ENCODE results near the gene LRRC57. TPM values are rescaled to one million over a fixed set of nuclear protein-coding genes. Genes with fewer than 3 reads are reported as not detected.

LRRC57 gene
- total RNA-seq, 1 experiment from 2014 or later = 18.7 TPM

DNA sequence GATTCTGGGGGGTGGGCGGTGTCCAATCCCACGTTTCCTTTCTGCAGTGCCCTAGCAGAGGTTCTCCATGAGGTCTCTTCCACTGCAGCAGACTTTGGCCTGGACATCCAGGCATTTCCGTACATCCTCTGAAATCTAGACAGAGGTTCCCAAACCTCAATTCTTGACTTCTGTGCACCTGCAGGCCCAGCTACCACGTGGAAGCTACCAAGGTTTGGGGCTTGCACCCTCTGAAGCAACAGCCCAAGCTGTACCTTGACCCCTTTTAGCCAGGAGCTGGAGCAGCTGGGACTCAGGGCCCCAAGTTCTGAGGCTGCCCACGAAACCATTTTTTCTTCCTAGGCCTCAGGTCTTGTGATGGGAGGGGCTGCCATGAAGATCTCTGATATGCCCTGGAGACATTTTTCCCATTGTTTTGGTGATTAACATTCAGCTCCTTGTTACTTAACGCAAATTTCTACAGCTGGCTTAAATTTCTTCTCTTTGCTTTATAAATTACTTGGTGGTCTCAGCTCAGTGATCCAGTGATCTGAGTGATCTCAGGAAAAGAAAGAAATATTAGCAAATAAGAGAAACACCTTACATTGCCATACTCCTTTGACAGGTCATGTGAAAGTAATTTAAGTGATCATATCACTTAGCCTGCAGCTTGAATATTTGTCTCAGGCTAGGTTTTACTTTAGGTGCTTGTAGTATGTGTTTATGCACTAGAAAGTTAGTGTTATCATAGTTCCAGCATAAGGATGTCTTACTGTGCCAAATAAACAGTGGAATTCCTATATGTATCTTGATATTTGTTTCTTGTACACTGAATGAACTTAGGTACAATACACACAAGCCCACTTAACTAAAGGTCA, 50.2 kb downstream of the LRRC57 start:
- H3K9me3 ChIP-seq (ENCODE audit: control insufficient read depth, low read depth, low read length) = no peaks in the 10 kb centered on the region
- no peak overlapping the region for H3K14ac ChIP-seq (ENCODE audit: insufficient read depth, low read length)
- H3K79me2 ChIP-seq (ENCODE audit: insufficient read depth, low read length) = peaks cover 8% of the 10 kb centered on the region; the same call in 1 of the 2 replicates
- H3K18ac ChIP-seq (ENCODE audit: insufficient read length, low read depth, low read length) = no peak overlapping the region
- no peak overlapping the region for H3K27ac ChIP-seq (ENCODE audit: insufficient read length, low read depth, low read length)
- no peak overlapping the region for H2BK15ac ChIP-seq (ENCODE audit: low read depth, low read length)
- H2BK12ac ChIP-seq (ENCODE audit: insufficient read length, low read depth, low read length) = no peak overlapping the region
- H2AFZ ChIP-seq (ENCODE audit: low read length) = no peak overlapping the region
- H3K4me1 Mint-ChIP-seq = peaks cover 26 to 40% of the 10 kb centered on the region in 2 experiments
- H4K5ac ChIP-seq (ENCODE audit: insufficient read length, low read depth, low read length) = no peak overlapping the region
- H3T11ph ChIP-seq (ENCODE audit: low read length) = no peak overlapping the region
- DNase-seq = no peak
- H3K27me3 Mint-ChIP-seq (ENCODE audit: low read depth) = no peaks in the 10 kb centered on the region
- peaks cover 7% of the 10 kb centered on the region; the same call in 1 of the 2 replicates for H3K4me1 ChIP-seq (ENCODE audit: insufficient read depth, low read length)
- H3K4me2 ChIP-seq (ENCODE audit: insufficient read depth, insufficient read length, low read length) = no peak overlapping the region
- H4K8ac ChIP-seq (replicated peaks; ENCODE audit: insufficient read length, low read depth, low read length) = no peak overlapping the region
- no peak overlapping the region; a peak in 1 of 7 replicates for H3K27ac Mint-ChIP-seq
- H3K79me1 ChIP-seq (ENCODE audit: insufficient read depth, low read depth, low read length, poor library complexity, severe bottlenecking) = peaks cover 19% of the 10 kb centered on the region
- H4K20me1 ChIP-seq (ENCODE audit: control insufficient read depth, insufficient read depth, insufficient read length) = no peaks in the 10 kb centered on the region
- no peak overlapping the region for H2AK5ac ChIP-seq (ENCODE audit: insufficient read length, low read length)
- H2BK5ac ChIP-seq (ENCODE audit: insufficient read length, low read length) = no peak overlapping the region
- H3K56ac ChIP-seq (ENCODE audit: insufficient read length, low read depth, low read length) = no peak overlapping the region
- H4K91ac ChIP-seq (ENCODE audit: insufficient read length, low read depth, low read length) = no peak overlapping the region
- no peaks in the 10 kb centered on the region for H3K9me3 Mint-ChIP-seq
- no CpG with 5 or more reads among the region's 6 CpGs for WGBS (ENCODE audit: extremely low coverage, insufficient read length, low lambda C conversion rate)
- no peak overlapping the region for H3K4ac ChIP-seq (ENCODE audit: low read depth, low read length)
- no peak overlapping the region for H3K9ac ChIP-seq (ENCODE audit: extremely low read depth, insufficient read length, low read length)
- H3K27me3 ChIP-seq (ENCODE audit: insufficient read depth, low read length) = no peaks in the 10 kb centered on the region
- no peak for TF ChIP-seq CTCF (conservative IDR thresholded peaks at IDR 0.05)
- no peak overlapping the region for H2BK20ac ChIP-seq (ENCODE audit: low read depth, low read length, poor library complexity, severe bottlenecking)
- H2BK120ac ChIP-seq (ENCODE audit: low read depth, low read length, poor library complexity, severe bottlenecking) = no peak overlapping the region
- H3K4me3 Mint-ChIP-seq = no peak overlapping the region
- peaks cover 0 to 9% (median 6%) of the 10 kb centered on the region in 3 experiments; a peak in 5 of 7 replicates for H3K36me3 Mint-ChIP-seq (ENCODE audit: insufficient read depth in 1 of 3, low read depth in 3 of 3)
- no peak overlapping the region for H3K23ac ChIP-seq (ENCODE audit: insufficient read length, low read depth, low read length)
- peaks cover 7% of the 10 kb centered on the region for H3K23me2 ChIP-seq (ENCODE audit: insufficient read length, low read depth, low read length, poor library complexity, severe bottlenecking)

Data from H9 (cell line).